Liver (tissue), 9 donors: ENCODE results near the gene TRMT10C. TPM values are rescaled to one million over a fixed set of nuclear protein-coding genes. Genes with fewer than 3 reads are reported as not detected.

ENCODE experiments used
- DNase-seq: peaks from one replicate; pipeline ENCODE4 v3.0.0-alpha.2; 2017; ENCODE audit warnings: low spot score
- H3K27ac ChIP-seq, 2 donors: one replicate each; pipeline ENCODE4 v1.7.0; 2013; ENCODE audit warnings: inconsistent platforms in 2 of 2, low read length in 2 of 2, control low read depth in 1 of 2, low read depth in 1 of 2, mild to moderate bottlenecking in 1 of 2
- H3K27me3 ChIP-seq, 4 donors: one replicate each; pipeline versions ENCODE4 v1.6.1 to v1.7.0; 2013; ENCODE audit warnings: low read length in 3 of 4, inconsistent platforms in 1 of 4, mild to moderate bottlenecking in 1 of 4, moderate library complexity in 1 of 4; ENCODE audit not compliant: control insufficient read depth in 4 of 4, insufficient read depth in 4 of 4
- H3K36me3 ChIP-seq, 4 donors: one replicate each; pipeline versions ENCODE4 v1.6.1 to v1.7.0; 2013; ENCODE audit warnings: low read length in 3 of 4, mild to moderate bottlenecking in 3 of 4, low read depth in 1 of 4, moderate library complexity in 1 of 4; ENCODE audit not compliant: control insufficient read depth in 4 of 4, insufficient read depth in 3 of 4
- H3K4me1 ChIP-seq, 4 donors: one replicate each; pipeline versions ENCODE4 v1.6.1 to v1.7.0; 2013; ENCODE audit warnings: low read length in 3 of 4, mild to moderate bottlenecking in 3 of 4, moderate library complexity in 1 of 4; ENCODE audit not compliant: control insufficient read depth in 4 of 4, insufficient read depth in 4 of 4
- H3K4me3 ChIP-seq, 3 donors: one replicate each; pipeline versions ENCODE4 v1.6.1 to v1.7.0; 2013; ENCODE audit warnings: low read length in 3 of 3, control low read depth in 1 of 3, low read depth in 1 of 3, mild to moderate bottlenecking in 1 of 3
- H3K9ac ChIP-seq, 2 donors: one replicate each; pipeline ENCODE4 v1.7.0; 2013; ENCODE audit warnings: low read length in 2 of 2, mild to moderate bottlenecking in 2 of 2, moderate library complexity in 2 of 2, control low read depth in 1 of 2, low read depth in 1 of 2
- H3K9me3 ChIP-seq, 4 donors: one replicate each; pipeline versions ENCODE4 v1.6.1 to v1.7.0; 2013; ENCODE audit warnings: low read length in 3 of 4; ENCODE audit not compliant: control insufficient read depth in 4 of 4
- EGR1 ChIP-seq, 2 donors: IDR thresholded peaks; 2 replicates each; pipeline ENCODE4 v1.6.1; 2016 to 2018; ENCODE audit warnings: antibody characterized with exemption in 2 of 2, low read depth in 2 of 2
- FOXA1 ChIP-seq: IDR thresholded peaks from 2 replicates; pipeline ENCODE4 v1.6.1; 2016; ENCODE audit warnings: antibody characterized with exemption
- FOXA2 ChIP-seq: IDR thresholded peaks from 2 replicates; pipeline ENCODE4 v1.6.1; 2016; ENCODE audit warnings: antibody characterized with exemption
- GABPA ChIP-seq, 2 donors: IDR thresholded peaks in 1 of 2; conservative IDR thresholded peaks in 1 of 2; 2 replicates each; pipeline ENCODE4 v1.6.1; 2016; ENCODE audit warnings: antibody characterized with exemption in 2 of 2, mild to moderate bottlenecking in 1 of 2, moderate library complexity in 1 of 2
- HNF4A ChIP-seq, 2 donors: conservative IDR thresholded peaks; 2 replicates each; pipeline ENCODE4 v1.6.1; 2016; ENCODE audit warnings: antibody characterized with exemption in 2 of 2, mild to moderate bottlenecking in 2 of 2
- NR2F2 ChIP-seq: IDR thresholded peaks from 2 replicates; pipeline ENCODE4 v1.6.1; 2016; ENCODE audit warnings: antibody characterized with exemption
- RXRA ChIP-seq, 2 donors: IDR thresholded peaks; 2 replicates each; pipeline ENCODE4 v1.6.1; 2017 to 2018; ENCODE audit warnings: antibody characterized with exemption in 2 of 2, mild to moderate bottlenecking in 1 of 2
- SP1 ChIP-seq: IDR thresholded peaks from 2 replicates; pipeline ENCODE4 v1.6.1; 2018; ENCODE audit warnings: antibody characterized with exemption, mild to moderate bottlenecking
- TAF1 ChIP-seq: conservative IDR thresholded peaks from 2 replicates; pipeline ENCODE4 v1.6.1; 2016; ENCODE audit warnings: antibody characterized with exemption, mild to moderate bottlenecking
- YY1 ChIP-seq: IDR thresholded peaks from 2 replicates; pipeline ENCODE4 v1.6.1; 2016; ENCODE audit warnings: antibody characterized with exemption, mild to moderate bottlenecking
- WGBS: extraction: QIAGEN DNeasy Blood & Tissue Kit; methylation state at CpG from one replicate; pipeline ENCODE4 v1.1.7; 2013; 5-methylcytosine and 5-hydroxymethylcytosine counted together
- polyA plus RNA-seq, 2 donors: library from polyadenylated mRNA; stranded (reverse) in 1 of 2; unstranded in 1 of 2; fragments of 200-250 nt in 1 of 2; fragments of >200 nt in 1 of 2; fragmentation: Nextera tagmentation in 1 of 2; extraction: Ambion mirVana in 1 of 2; gene quantifications; one replicate each; pipeline versions ENCODE4 v1.2.1 to v1.2.3, GENCODE V29; 2013 to 2015
- total RNA-seq, 2 donors: library from RNA; depleted of rRNA; stranded (reverse); fragments of >200 nt; gene quantifications; one replicate each; pipeline ENCODE4 v1.2.3, GENCODE V29; 2014
- TF ChIP-seq, protein P1 (sequence below): IDR thresholded peaks from 2 replicates; pipeline ENCODE4 v1.6.1; 2016; ENCODE audit warnings: antibody characterized with exemption, mild to moderate bottlenecking
- TF ChIP-seq, protein P2 (sequence below): fragments of 150-350 bp; IDR thresholded peaks from 2 replicates; pipeline ENCODE4 v1.5.1; 2017; ENCODE audit warnings: improper control_type of control experiment, low read depth, low read length; ENCODE audit not compliant: missing input control
- TF ChIP-seq, protein P3 (sequence below): IDR thresholded peaks from 2 replicates; pipeline ENCODE4 v1.6.1; 2016; ENCODE audit warnings: antibody characterized with exemption
- TF ChIP-seq, protein P4 (sequence below): IDR thresholded peaks from 2 replicates; pipeline ENCODE4 v1.6.1; 2016; ENCODE audit warnings: antibody characterized with exemption
- TF ChIP-seq, protein P5 (sequence below): IDR thresholded peaks from 2 replicates; pipeline ENCODE4 v1.6.1; 2016; ENCODE audit warnings: antibody characterized with exemption
- donor health status: healthy.
- donor health status: healthy.
- donor health status: healthy.
- donor health status: healthy.
- donor health status: healthy.

Gene TRMT10C
- total and polyA plus RNA-seq, 4 donors: 12.6 to 30.3 (median 16.5) TPM

DNA sequence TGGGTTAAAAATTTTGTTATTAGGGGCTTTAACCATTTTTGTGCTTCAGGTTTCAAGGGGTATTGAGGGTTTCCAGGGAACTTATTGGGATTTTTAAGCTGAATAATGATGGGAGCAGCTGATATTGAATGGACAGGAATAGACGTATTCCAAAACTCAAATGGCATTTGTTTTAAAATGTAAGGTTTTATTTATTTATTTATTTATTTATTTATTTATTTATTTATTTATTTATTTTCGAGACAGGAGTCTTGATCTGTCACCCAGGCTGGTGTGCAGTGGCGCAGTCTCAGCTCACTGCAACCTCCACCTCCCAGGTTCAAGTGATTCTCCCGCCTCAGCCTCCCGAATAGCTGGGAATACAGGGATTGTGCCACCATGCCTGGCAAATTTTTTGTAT lies 26.4 kb upstream of the TRMT10C start:
- H3K36me3 ChIP-seq: no peaks in the 10 kb centered on the region
- H3K4me3 ChIP-seq: no peak overlapping the region
- H3K9ac ChIP-seq: no peak overlapping the region
- H3K9me3 ChIP-seq: peaks cover 0 to 3% (median 0%) of the 10 kb centered on the region in 4 donors
- H3K4me1 ChIP-seq: no peaks in the 10 kb centered on the region
- TF ChIP-seq YY1 (no peak), TAF1 (no peak), FOXA1 (no peak), HNF4A (conservative IDR thresholded peaks at IDR 0.05) (no peak), SP1 (no peak), FOXA2 (no peak)
- TF ChIP-seq, protein P1, sequence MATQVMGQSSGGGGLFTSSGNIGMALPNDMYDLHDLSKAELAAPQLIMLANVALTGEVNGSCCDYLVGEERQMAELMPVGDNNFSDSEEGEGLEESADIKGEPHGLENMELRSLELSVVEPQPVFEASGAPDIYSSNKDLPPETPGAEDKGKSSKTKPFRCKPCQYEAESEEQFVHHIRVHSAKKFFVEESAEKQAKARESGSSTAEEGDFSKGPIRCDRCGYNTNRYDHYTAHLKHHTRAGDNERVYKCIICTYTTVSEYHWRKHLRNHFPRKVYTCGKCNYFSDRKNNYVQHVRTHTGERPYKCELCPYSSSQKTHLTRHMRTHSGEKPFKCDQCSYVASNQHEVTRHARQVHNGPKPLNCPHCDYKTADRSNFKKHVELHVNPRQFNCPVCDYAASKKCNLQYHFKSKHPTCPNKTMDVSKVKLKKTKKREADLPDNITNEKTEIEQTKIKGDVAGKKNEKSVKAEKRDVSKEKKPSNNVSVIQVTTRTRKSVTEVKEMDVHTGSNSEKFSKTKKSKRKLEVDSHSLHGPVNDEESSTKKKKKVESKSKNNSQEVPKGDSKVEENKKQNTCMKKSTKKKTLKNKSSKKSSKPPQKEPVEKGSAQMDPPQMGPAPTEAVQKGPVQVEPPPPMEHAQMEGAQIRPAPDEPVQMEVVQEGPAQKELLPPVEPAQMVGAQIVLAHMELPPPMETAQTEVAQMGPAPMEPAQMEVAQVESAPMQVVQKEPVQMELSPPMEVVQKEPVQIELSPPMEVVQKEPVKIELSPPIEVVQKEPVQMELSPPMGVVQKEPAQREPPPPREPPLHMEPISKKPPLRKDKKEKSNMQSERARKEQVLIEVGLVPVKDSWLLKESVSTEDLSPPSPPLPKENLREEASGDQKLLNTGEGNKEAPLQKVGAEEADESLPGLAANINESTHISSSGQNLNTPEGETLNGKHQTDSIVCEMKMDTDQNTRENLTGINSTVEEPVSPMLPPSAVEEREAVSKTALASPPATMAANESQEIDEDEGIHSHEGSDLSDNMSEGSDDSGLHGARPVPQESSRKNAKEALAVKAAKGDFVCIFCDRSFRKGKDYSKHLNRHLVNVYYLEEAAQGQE: no peak
- TF ChIP-seq, protein P2, sequence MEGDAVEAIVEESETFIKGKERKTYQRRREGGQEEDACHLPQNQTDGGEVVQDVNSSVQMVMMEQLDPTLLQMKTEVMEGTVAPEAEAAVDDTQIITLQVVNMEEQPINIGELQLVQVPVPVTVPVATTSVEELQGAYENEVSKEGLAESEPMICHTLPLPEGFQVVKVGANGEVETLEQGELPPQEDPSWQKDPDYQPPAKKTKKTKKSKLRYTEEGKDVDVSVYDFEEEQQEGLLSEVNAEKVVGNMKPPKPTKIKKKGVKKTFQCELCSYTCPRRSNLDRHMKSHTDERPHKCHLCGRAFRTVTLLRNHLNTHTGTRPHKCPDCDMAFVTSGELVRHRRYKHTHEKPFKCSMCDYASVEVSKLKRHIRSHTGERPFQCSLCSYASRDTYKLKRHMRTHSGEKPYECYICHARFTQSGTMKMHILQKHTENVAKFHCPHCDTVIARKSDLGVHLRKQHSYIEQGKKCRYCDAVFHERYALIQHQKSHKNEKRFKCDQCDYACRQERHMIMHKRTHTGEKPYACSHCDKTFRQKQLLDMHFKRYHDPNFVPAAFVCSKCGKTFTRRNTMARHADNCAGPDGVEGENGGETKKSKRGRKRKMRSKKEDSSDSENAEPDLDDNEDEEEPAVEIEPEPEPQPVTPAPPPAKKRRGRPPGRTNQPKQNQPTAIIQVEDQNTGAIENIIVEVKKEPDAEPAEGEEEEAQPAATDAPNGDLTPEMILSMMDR: no peak
- TF ChIP-seq, protein P3, sequence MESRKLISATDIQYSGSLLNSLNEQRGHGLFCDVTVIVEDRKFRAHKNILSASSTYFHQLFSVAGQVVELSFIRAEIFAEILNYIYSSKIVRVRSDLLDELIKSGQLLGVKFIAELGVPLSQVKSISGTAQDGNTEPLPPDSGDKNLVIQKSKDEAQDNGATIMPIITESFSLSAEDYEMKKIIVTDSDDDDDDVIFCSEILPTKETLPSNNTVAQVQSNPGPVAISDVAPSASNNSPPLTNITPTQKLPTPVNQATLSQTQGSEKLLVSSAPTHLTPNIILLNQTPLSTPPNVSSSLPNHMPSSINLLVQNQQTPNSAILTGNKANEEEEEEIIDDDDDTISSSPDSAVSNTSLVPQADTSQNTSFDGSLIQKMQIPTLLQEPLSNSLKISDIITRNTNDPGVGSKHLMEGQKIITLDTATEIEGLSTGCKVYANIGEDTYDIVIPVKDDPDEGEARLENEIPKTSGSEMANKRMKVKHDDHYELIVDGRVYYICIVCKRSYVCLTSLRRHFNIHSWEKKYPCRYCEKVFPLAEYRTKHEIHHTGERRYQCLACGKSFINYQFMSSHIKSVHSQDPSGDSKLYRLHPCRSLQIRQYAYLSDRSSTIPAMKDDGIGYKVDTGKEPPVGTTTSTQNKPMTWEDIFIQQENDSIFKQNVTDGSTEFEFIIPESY: no peak
- no peak for DNase-seq
- no peak overlapping the region for H3K27ac ChIP-seq
- peaks cover 0 to 6% (median 0%) of the 10 kb centered on the region in 4 donors for H3K27me3 ChIP-seq
- 83% methylated on average over 5 of the region's 5 CpGs for WGBS

DNA sequence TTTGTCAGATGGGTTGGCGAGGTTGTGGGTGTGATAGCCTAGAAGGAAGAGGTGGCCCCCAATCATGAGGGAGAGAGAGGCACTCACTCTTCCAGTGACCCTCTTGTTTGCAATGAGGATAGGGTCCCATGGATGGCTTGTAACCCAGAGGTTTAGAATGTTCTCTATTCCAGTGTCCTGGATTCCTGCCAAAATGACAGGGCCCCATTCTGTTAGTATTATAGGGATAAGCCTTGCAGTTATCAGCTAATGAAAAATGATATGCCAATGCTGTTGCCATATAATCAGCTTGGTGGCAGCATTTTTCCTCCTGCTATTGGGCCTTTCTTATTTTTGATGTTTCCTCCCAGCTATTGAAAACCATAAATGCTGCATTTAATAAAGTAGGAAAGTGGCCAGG lies 25.4 kb upstream of the TRMT10C start:
- peaks cover 0 to 4% (median 0%) of the 10 kb centered on the region in 4 donors for H3K27me3 ChIP-seq
- DNase-seq: no peak
- no peaks in the 10 kb centered on the region for H3K36me3 ChIP-seq
- H3K9me3 ChIP-seq: no peaks in the 10 kb centered on the region
- no peak overlapping the region for H3K9ac ChIP-seq
- H3K4me3 ChIP-seq: no peak overlapping the region
- H3K4me1 ChIP-seq: no peaks in the 10 kb centered on the region
- no peak overlapping the region for H3K27ac ChIP-seq
- WGBS: 95% methylated on average over 1 of the region's 1 CpG
- no peak for TF ChIP-seq NR2F2
- TF ChIP-seq, protein P1: no peak
- TF ChIP-seq, protein P3: no peak
- TF ChIP-seq, protein P4, sequence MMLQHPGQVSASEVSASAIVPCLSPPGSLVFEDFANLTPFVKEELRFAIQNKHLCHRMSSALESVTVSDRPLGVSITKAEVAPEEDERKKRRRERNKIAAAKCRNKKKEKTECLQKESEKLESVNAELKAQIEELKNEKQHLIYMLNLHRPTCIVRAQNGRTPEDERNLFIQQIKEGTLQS: no peak
- no peak for TF ChIP-seq RXRA (IDR thresholded peaks at IDR 0.05)
- TF ChIP-seq TAF1: no peak
- TF ChIP-seq, protein P2: no peak
- TF ChIP-seq SP1: no peak
- TF ChIP-seq GABPA (IDR thresholded peaks at IDR 0.05 in 1 of 2, conservative IDR thresholded peaks at IDR 0.05 in 1 of 2): no peak
- TF ChIP-seq EGR1 (IDR thresholded peaks at IDR 0.05; ENCODE audit: low read depth in 2 of 2): no peak
- no peak for TF ChIP-seq FOXA1
- TF ChIP-seq, protein P5, sequence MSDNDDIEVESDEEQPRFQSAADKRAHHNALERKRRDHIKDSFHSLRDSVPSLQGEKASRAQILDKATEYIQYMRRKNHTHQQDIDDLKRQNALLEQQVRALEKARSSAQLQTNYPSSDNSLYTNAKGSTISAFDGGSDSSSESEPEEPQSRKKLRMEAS: no peak
